ENCODE measurements around the gene PAX9.
"Not testable (repeated sequence)": the region's sequence is repeated elsewhere in the genome, so short reads cannot be mapped to it uniquely, and the experiment has no call there.

Gene PAX9

GRCh38 chr14:36676236-36676635, 14.6 kb downstream of the PAX9 start:
- DNase-seq = no peak

- no peak for DNase-seq
These were observed 20.7 kb downstream of the PAX9 start for GRCh38 chr14:36682338-36682737.

- DNase-seq = peak; percentile 73
These were observed 21.5 kb downstream of the PAX9 start for GRCh38 chr14:36683083-36683724.

- no peak for DNase-seq
These were observed 23.3 kb downstream of the PAX9 start for GRCh38 chr14:36684946-36685345.

- DNase-seq = no peak
These were observed 28.8 kb downstream of the PAX9 start for GRCh38 chr14:36690311-36691040.

GRCh38 chr14:36699420-36699819, 37.8 kb downstream of the PAX9 start:
- DNase-seq = not testable (repeated sequence)

GRCh38 chr14:36700651-36701050, 39.0 kb downstream of the PAX9 start:
- no peak for DNase-seq

GRCh38 chr14:36701132-36701531, 39.5 kb downstream of the PAX9 start:
- no peak for DNase-seq

GRCh38 chr14:36702474-36702873, 40.8 kb downstream of the PAX9 start:
- DNase-seq = no peak

GRCh38 chr14:36707570-36707969, 45.9 kb downstream of the PAX9 start:
- no peak for DNase-seq

- DNase-seq = no peak
These were observed 52.5 kb downstream of the PAX9 start for GRCh38 chr14:36713960-36714703.

GRCh38 chr14:36716614-36717184, 55.0 kb downstream of the PAX9 start:
- DNase-seq = no peak

- no peak for DNase-seq
These were observed 55.7 kb downstream of the PAX9 start for GRCh38 chr14:36717363-36717762.

- no peak for DNase-seq
These were observed 56.6 kb downstream of the PAX9 start for GRCh38 chr14:36718216-36718615.

GRCh38 chr14:36719823-36720222, 58.2 kb downstream of the PAX9 start:
- no peak for DNase-seq

- DNase-seq = no peak
These were observed 59.0 kb downstream of the PAX9 start for GRCh38 chr14:36720657-36721056.

GRCh38 chr14:36721877-36722276, 60.2 kb downstream of the PAX9 start:
- no peak for DNase-seq

- DNase-seq = no peak
These were observed 61.9 kb downstream of the PAX9 start for GRCh38 chr14:36723530-36723929.

- no peak for DNase-seq
These were observed 62.5 kb downstream of the PAX9 start for GRCh38 chr14:36724162-36724561.

GRCh38 chr14:36726128-36726527, 64.5 kb downstream of the PAX9 start:
- no peak for DNase-seq

Measured in SHP77 treated with DMSO at 0.1 percent for 48 hours (cell line).